Memory B cell (primary cell): ENCODE measurements around the gene OR52E6.

Experiments
- ATAC-seq: fragments of 150-1000 bp; cut with Tn5 transposase; 2 replicates; pipeline ENCODE4 v1.10.0; 2021; ENCODE audit warnings: low read depth, mild to moderate bottlenecking, moderate library complexity
- DNase-seq, 2 donors: peaks; one replicate each; pipeline ENCODE4 v3.0.0; 2022; ENCODE audit warnings: low spot score in 2 of 2
- H3K27ac Mint-ChIP-seq: one replicate; pipeline ENCODE4 v1.8.0; 2022; ENCODE audit warnings: mild to moderate bottlenecking, moderate library complexity, mixed read lengths
- H3K27me3 Mint-ChIP-seq: one replicate; pipeline ENCODE4 v1.8.0; 2022; ENCODE audit warnings: mixed read lengths
- H3K36me3 Mint-ChIP-seq: one replicate; pipeline ENCODE4 v1.8.0; 2022; ENCODE audit warnings: mild to moderate bottlenecking, mixed read lengths
- H3K4me1 Mint-ChIP-seq: one replicate; pipeline ENCODE4 v1.8.0; 2022; ENCODE audit warnings: mixed read lengths
- H3K4me3 Mint-ChIP-seq: one replicate; pipeline ENCODE4 v1.8.0; 2022; ENCODE audit warnings: mild to moderate bottlenecking, moderate library complexity, mixed read lengths
- H3K9me3 Mint-ChIP-seq: one replicate; pipeline ENCODE4 v1.8.0; 2022; ENCODE audit warnings: mixed read lengths

OR52E6 gene

GRCh38 chr11:5841797-5842196, at the start of gene OR52E6:
TSS of gene OR52E6 (minus strand) at chr11:5841897. CDS start at chr11:5841897, 0 bp downstream.
- H3K27me3 Mint-ChIP-seq: peaks cover 13% of the 10 kb centered on the region
- peaks cover 4% of the 10 kb centered on the region for H3K9me3 Mint-ChIP-seq
- no peak within 1 kb of the TSS for H3K27ac Mint-ChIP-seq
- no peaks in the 10 kb centered on the region for H3K36me3 Mint-ChIP-seq
- no peaks in the 10 kb centered on the region for H3K4me1 Mint-ChIP-seq
- DNase-seq (no peak), ATAC-seq (no peak)
- H3K4me3 Mint-ChIP-seq: no peak within 1 kb of the TSS

DNA sequence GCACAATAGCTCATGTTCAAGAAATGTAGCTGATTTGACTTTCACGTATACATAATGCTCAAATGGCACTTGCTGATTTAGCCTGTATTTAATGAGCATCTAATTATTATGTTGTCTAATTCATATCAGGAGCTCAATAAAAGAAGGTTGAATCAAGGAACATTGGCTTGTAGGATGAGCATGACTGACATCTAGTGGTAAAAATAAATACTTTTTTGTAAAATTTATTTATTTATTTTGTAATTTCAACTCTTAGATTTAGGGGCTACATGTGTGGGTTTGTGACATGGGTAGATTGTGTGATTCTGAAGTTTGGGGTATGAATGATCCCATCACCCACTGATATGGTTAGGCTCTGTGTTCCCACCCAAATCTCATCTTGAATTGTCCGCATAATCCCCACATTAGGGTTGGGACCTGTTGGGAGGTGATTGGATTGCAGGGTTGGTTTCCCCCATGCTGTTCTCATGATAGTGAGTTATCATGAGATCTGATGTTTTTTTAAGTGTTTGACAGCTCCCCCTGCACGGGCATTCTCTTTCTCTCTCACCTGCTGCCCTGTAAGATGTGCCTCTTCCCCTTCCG, 49.6 kb upstream of the OR52E6 start:
- Mint-ChIP-seq H3K9me3 (no peaks in the 10 kb centered on the region), H3K4me3 (no peak overlapping the region), H3K27ac (no peak overlapping the region), H3K27me3 (peaks cover 1% of the 10 kb centered on the region), H3K36me3 (no peaks in the 10 kb centered on the region), H3K4me1 (no peaks in the 10 kb centered on the region)
- ATAC-seq (no peak), DNase-seq (no peak)

DNA sequence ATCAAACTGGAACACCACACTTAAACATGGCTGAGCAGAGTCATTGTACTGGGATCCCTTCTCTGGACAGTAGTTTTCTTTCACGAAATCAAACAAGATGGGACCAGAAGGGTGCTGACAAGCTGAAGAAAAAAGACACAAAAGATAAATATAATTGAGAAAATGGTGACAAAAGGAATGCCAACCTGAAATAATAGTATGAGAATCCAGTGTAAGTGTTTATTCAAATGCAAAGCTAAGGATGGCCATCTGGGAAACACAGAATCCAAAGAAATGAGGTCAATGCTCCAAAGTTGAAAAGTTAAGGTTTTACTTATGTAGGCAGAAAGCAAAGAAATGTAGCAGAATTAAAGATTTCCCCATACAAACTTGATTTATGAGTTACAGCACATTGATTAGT, 46.0 kb upstream of the OR52E6 start:
- Mint-ChIP-seq H3K4me1 (no peaks in the 10 kb centered on the region), H3K36me3 (no peaks in the 10 kb centered on the region), H3K27ac (no peak overlapping the region), H3K9me3 (no peaks in the 10 kb centered on the region), H3K27me3 (peaks cover 2% of the 10 kb centered on the region), H3K4me3 (no peak overlapping the region)
- no peak for DNase-seq
- ATAC-seq: no peak

DNA sequence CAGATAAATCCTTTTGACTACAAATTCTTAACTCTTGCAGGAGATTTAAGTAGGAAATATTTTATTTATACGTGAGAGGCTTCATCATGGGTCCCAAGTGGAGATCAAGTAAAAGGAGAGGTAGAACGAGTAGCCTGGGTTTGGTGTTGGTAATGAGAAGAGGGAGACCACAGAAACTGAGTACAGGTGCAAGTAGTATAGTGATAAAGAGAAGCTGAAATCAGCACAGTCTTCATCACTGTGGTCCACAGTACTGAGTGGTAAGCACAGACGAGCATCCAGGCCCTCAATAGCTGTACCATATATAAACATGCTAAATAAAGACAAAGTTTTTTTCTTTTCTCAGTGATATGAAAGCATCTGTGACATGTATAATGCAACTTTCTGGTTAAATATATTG, 45.5 kb upstream of the OR52E6 start:
- no peaks in the 10 kb centered on the region for H3K36me3 Mint-ChIP-seq
- H3K27me3 Mint-ChIP-seq: peaks cover 2% of the 10 kb centered on the region
- no peak overlapping the region for H3K4me3 Mint-ChIP-seq
- H3K27ac Mint-ChIP-seq: no peak overlapping the region
- ATAC-seq (no peak), DNase-seq (no peak)
- H3K9me3 Mint-ChIP-seq: no peaks in the 10 kb centered on the region
- no peaks in the 10 kb centered on the region for H3K4me1 Mint-ChIP-seq

DNA sequence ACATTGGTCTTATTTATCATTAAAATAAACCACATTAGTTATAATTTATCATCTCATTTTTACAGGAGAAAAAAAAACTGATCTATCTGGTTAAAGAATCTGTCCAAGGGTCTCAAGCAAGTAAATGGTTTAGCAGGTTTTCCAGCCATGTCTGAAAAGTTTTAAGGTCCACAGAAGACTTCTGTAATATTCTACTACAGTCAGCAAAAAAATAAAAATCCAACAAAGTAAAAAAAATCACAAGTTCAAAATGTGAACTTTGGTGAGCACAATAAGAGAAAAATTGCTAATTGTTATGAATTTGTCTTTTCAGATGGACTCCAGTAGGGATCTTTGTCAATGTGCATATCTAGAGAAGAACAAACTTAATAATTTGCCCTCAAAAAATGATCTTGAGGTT, 40.1 kb upstream of the OR52E6 start:
- H3K36me3 Mint-ChIP-seq: no peaks in the 10 kb centered on the region
- ATAC-seq (no peak), DNase-seq (no peak)
- no peak overlapping the region for H3K4me3 Mint-ChIP-seq
- peaks cover 2% of the 10 kb centered on the region for H3K27me3 Mint-ChIP-seq
- H3K27ac Mint-ChIP-seq: no peak overlapping the region
- no peaks in the 10 kb centered on the region for H3K9me3 Mint-ChIP-seq
- H3K4me1 Mint-ChIP-seq: peaks cover 2% of the 10 kb centered on the region

DNA sequence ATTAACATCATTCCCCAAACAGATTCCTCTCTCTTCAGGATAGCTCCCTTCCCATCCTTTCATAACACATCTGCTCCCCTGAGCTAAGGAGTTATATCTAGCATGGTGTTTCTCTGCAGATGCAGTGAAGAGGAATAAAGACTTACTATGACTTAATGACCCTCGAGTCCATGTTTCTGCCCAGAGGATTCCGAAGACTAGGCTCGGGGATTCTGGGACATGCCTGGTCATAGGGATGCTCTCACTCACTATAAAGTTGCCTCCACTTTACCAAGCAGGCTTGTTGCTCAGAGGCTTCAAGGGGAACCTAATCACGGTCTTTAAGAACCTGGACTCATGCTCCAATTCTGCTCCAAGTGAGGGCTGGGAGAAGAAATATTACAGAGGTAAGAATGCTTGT, 38.6 kb upstream of the OR52E6 start, which contains the start of gene OR52E4:
TSS of gene OR52E4 (plus strand) at position 301 of the 400 bp plus-strand sequence. CDS start 3,664 bp downstream, outside the sequence.
- H3K9me3 Mint-ChIP-seq: no peaks in the 10 kb centered on the region
- no peaks in the 10 kb centered on the region for H3K27me3 Mint-ChIP-seq
- H3K36me3 Mint-ChIP-seq: no peaks in the 10 kb centered on the region
- H3K4me3 Mint-ChIP-seq: no peak within 1 kb of the TSS
- DNase-seq (no peak), ATAC-seq (no peak)
- H3K4me1 Mint-ChIP-seq: peaks cover 2% of the 10 kb centered on the region
- H3K27ac Mint-ChIP-seq: no peak within 1 kb of the TSS

- no peak overlapping the region for H3K4me3 Mint-ChIP-seq
- H3K4me1 Mint-ChIP-seq: peaks cover 2% of the 10 kb centered on the region
- DNase-seq (no peak), ATAC-seq (no peak)
- H3K9me3 Mint-ChIP-seq: peaks cover 3% of the 10 kb centered on the region
- H3K27ac Mint-ChIP-seq: no peak overlapping the region
- no peaks in the 10 kb centered on the region for H3K36me3 Mint-ChIP-seq
- peaks cover 3% of the 10 kb centered on the region for H3K27me3 Mint-ChIP-seq
Observed at GRCh38 chr11:5878564-5878963, 36.9 kb upstream of the OR52E6 start.

- no peak overlapping the region for H3K27ac Mint-ChIP-seq
- ATAC-seq: no peak
- peaks cover 3% of the 10 kb centered on the region for H3K9me3 Mint-ChIP-seq
Observed at GRCh38 chr11:5865826-5866225, 24.1 kb upstream of the OR52E6 start.

DNA sequence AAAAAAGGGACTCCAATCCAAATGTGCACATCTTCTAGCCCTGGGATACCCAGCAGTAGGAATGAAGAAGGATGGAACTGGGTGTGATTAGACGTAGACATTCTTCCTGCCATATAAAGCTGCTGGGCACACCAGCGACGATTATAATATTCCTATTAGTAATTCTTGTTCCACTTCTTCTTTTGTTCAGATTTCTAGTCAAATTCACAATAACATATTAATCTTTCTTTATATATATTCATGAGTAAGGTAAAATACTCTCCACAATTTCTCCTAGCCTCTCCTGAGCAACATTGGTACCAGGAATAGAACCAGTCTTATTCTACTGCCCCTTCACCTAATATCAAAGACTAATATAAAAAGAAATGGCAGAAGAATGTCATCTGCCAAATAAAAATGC, 15.9 kb upstream of the OR52E6 start, which contains the start of gene OR52E8:
TSS of gene OR52E8 (minus strand) at position 101 of the 400 bp plus-strand sequence. CDS start at position 101, 0 bp downstream.
- no peak within 1 kb of the TSS for H3K27ac Mint-ChIP-seq
- ATAC-seq: no peak
- H3K4me3 Mint-ChIP-seq: no peak within 1 kb of the TSS
- peaks cover 1% of the 10 kb centered on the region for H3K9me3 Mint-ChIP-seq
- no peak for DNase-seq
- no peaks in the 10 kb centered on the region for H3K4me1 Mint-ChIP-seq
- H3K36me3 Mint-ChIP-seq: no peaks in the 10 kb centered on the region
- peaks cover 12% of the 10 kb centered on the region for H3K27me3 Mint-ChIP-seq

More at GRCh38 chr11:5865826-5866225, 24.1 kb upstream of the OR52E6 start:
- DNase-seq: no peak
- Mint-ChIP-seq H3K36me3 (no peaks in the 10 kb centered on the region), H3K27me3 (peaks cover 1% of the 10 kb centered on the region), H3K4me1 (no peaks in the 10 kb centered on the region), H3K4me3 (no peak overlapping the region)

- Mint-ChIP-seq H3K9me3 (peaks cover 1% of the 10 kb centered on the region), H3K27me3 (peaks cover 6% of the 10 kb centered on the region), H3K4me3 (no peak overlapping the region), H3K27ac (no peak overlapping the region), H3K36me3 (no peaks in the 10 kb centered on the region), H3K4me1 (no peaks in the 10 kb centered on the region)
- DNase-seq (no peak), ATAC-seq (no peak)
Observed at GRCh38 chr11:5851002-5851401, 9.3 kb upstream of the OR52E6 start.

DNA sequence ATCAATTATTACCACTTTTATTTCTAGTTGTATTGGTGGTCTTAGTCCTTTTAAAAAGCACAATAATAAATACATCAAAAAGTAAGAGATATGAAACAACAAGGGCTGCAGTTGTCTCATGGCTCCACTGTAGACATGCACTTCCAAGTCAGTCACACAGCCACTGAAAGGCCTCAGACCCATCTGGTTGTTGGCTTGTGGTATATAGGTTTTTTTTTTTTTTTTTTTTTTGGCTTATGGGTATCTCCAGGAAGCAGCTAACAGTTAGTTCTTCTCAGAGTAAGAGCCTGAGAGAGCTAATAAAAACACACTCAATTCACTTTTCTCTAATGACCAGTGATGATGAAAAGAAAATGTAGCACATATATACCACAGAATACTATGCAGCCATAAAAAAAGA, 6.0 kb upstream of the OR52E6 start:
- DNase-seq (no peak), ATAC-seq (no peak)
- Mint-ChIP-seq H3K4me3 (no peak overlapping the region), H3K27me3 (no peaks in the 10 kb centered on the region), H3K4me1 (no peaks in the 10 kb centered on the region), H3K36me3 (no peaks in the 10 kb centered on the region), H3K9me3 (no peaks in the 10 kb centered on the region), H3K27ac (no peak overlapping the region)

DNA sequence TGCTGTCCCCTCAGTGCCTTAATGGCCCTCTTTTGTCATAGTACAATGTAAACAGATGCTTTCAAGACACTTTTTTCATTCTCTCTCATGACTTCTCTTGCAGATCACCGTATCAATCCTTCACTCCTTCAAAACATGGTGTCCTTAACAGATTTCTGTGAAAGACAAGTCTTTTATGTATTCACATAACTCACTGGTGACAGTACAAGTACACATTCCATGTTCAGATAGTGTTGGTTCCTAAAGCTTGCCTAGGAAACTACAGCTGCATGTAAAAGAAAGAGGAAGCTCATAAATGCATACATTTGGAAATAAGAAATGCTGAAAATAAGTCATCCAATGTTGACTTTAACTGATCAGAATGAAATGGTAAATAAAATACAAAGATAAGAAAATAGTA, 5.0 kb upstream of the OR52E6 start:
- H3K4me3 Mint-ChIP-seq: no peak overlapping the region
- no peaks in the 10 kb centered on the region for H3K36me3 Mint-ChIP-seq
- no peaks in the 10 kb centered on the region for H3K9me3 Mint-ChIP-seq
- DNase-seq (no peak), ATAC-seq (no peak)
- H3K27ac Mint-ChIP-seq: no peak overlapping the region
- H3K4me1 Mint-ChIP-seq: no peaks in the 10 kb centered on the region
- no peaks in the 10 kb centered on the region for H3K27me3 Mint-ChIP-seq

DNA sequence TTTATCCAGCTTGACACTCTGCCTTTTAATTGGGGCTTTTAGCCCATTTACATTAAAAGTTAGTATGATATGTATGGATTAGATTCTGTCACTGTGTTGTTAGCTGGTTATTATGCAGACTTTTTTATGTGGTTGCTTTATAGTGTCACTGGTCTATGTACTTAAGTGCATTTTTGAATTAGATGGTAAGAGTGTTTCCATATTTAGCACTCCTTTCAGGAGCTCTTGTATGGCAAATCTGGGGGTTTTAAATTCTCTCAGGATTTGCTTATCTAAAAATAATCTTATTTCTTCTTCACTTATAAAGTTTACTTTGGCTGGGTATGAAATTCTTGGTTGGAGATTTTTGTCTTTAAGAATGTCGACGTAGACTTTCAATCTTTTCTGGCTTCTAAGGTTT, 4.0 kb downstream of the OR52E6 start:
- ATAC-seq (no peak), DNase-seq (no peak)
- Mint-ChIP-seq H3K27me3 (peaks cover 13% of the 10 kb centered on the region), H3K27ac (no peak overlapping the region), H3K9me3 (peaks cover 4% of the 10 kb centered on the region), H3K36me3 (no peaks in the 10 kb centered on the region), H3K4me3 (no peak overlapping the region), H3K4me1 (no peaks in the 10 kb centered on the region)

- Mint-ChIP-seq H3K36me3 (no peaks in the 10 kb centered on the region), H3K27me3 (peaks cover 5% of the 10 kb centered on the region), H3K4me3 (no peak overlapping the region), H3K27ac (no peak overlapping the region), H3K9me3 (peaks cover 4% of the 10 kb centered on the region), H3K4me1 (no peaks in the 10 kb centered on the region)
- DNase-seq: no peak
- ATAC-seq: no peak
Observed at GRCh38 chr11:5833446-5833845, 8.3 kb downstream of the OR52E6 start.

GRCh38 chr11:5831196-5831829, 10.4 kb downstream of the OR52E6 start:
- peaks cover 3% of the 10 kb centered on the region for H3K9me3 Mint-ChIP-seq
- no peak overlapping the region for H3K4me3 Mint-ChIP-seq
- ATAC-seq (no peak), DNase-seq (no peak)
- H3K36me3 Mint-ChIP-seq: no peaks in the 10 kb centered on the region
- no peaks in the 10 kb centered on the region for H3K4me1 Mint-ChIP-seq
- H3K27me3 Mint-ChIP-seq: peaks cover 2% of the 10 kb centered on the region
- no peak overlapping the region for H3K27ac Mint-ChIP-seq
